Peyer's patch (tissue), 4 donors: ENCODE results near the gene MYO9B.

Experiments
- CTCF ChIP-seq, 6 experiments: fragments of 450-650 bp in 4 of 6; fragments of 200-600 bp in 2 of 6; sonication (generic) in 1 of 6; IDR thresholded peaks; one replicate each; pipeline ENCODE4 v1.5.1; 2017 to 2019; ENCODE audit warnings: antibody characterized with exemption in 6 of 6, mild to moderate bottlenecking in 3 of 6, moderate library complexity in 1 of 6
- POLR2A ChIP-seq, 2 donors: fragments of 450-650 bp; IDR thresholded peaks; one replicate each; pipeline ENCODE4 v1.5.1; 2017; ENCODE audit warnings: antibody characterized with exemption in 2 of 2, mild to moderate bottlenecking in 2 of 2, moderate library complexity in 2 of 2

DNA sequence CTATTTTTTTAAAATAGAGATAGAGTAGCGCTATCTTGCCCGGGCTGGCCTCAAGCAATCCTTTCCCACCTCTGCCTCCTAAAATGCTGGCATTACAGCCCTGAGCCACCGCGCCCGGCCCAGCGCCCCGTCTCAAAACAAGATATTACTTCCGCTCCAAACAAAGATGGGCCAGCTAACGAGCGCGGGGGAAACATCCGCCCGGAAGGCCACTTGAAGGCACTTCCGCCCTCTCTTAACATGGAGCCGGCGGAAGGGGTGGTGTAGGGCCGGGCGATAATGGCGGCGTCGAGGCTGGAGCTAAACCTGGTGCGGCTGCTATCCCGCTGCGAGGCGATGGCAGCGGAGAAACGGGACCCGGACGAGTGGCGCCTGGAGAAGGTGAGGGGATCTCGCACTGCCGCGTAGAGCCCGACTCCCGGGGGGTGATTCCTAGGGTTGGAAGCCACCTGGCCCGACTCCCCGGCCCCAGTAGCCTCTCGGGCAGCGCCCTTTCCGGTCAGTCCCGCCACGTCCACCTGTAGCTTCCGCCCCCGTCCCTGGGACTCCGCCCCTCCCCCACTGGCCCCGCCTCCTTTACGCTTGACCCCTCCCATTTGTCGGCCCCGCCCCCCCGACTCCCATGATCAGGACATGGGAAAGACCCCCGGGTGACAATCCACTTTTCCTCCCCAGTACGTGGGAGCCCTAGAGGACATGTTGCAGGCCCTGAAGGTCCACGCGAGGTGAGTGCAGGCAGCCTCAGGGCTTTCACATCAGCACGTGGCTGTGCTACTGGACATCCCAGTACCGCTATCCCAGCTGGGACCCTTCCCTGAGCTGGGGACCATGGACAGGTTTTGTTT lies 139.8 kb downstream of the MYO9B start, which contains the start of gene USE1:
- TF ChIP-seq POLR2A (IDR thresholded peaks at IDR 0.05), result peak; percentile 48 to 62
- no peak for TF ChIP-seq CTCF (IDR thresholded peaks at IDR 0.05)
